Mesenchymal stem cell (in vitro differentiated cells and primary cell): ENCODE results near the gene ITGB2.
A peak's percentile ranks its signal among the peaks of the same experiment; 100 is the strongest.

Experiments
- DNase-seq: peaks from one replicate; pipeline ENCODE4 v3.0.0-alpha.2; 2013
- H2AFZ ChIP-seq: one replicate; pipeline ENCODE4 v1.6.1; 2013; ENCODE audit warnings: low read depth, mild to moderate bottlenecking, control low read depth, inconsistent platforms, low read length, moderate library complexity
- H2AK5ac ChIP-seq: 2 replicates; pipeline ENCODE4 v1.6.1; 2013; ENCODE audit warnings: low read length, moderate library complexity, mild to moderate bottlenecking, inconsistent platforms; ENCODE audit not compliant: severe bottlenecking
- H2BK120ac ChIP-seq: one replicate; pipeline ENCODE4 v1.6.1; 2013; ENCODE audit warnings: low read depth, mild to moderate bottlenecking, inconsistent platforms, low read length, moderate library complexity
- H2BK12ac ChIP-seq, 2 experiments: one replicate each; pipeline ENCODE4 v1.6.1; 2013; ENCODE audit warnings: inconsistent platforms in 2 of 2, low read length in 2 of 2, mild to moderate bottlenecking in 2 of 2, moderate library complexity in 2 of 2, control low read depth in 1 of 2
- H2BK15ac ChIP-seq: one replicate; pipeline ENCODE4 v1.6.1; 2013; ENCODE audit warnings: mild to moderate bottlenecking, low read depth, inconsistent platforms; ENCODE audit not compliant: poor library complexity, severe bottlenecking
- H2BK5ac ChIP-seq: 2 replicates; pipeline ENCODE4 v1.6.1; 2013; ENCODE audit warnings: low read depth, mild to moderate bottlenecking, low read length, control low read depth, inconsistent platforms; ENCODE audit not compliant: poor library complexity, severe bottlenecking
- H3K14ac ChIP-seq, 2 experiments: one replicate each; pipeline ENCODE4 v1.6.1; 2013; ENCODE audit warnings: inconsistent platforms in 2 of 2, low read length in 2 of 2, control low read depth in 1 of 2, mild to moderate bottlenecking in 1 of 2, moderate library complexity in 1 of 2
- H3K18ac ChIP-seq, 2 experiments: one replicate each; pipeline ENCODE4 v1.6.1; 2013; ENCODE audit warnings: inconsistent platforms in 2 of 2, low read length in 2 of 2, control low read depth in 1 of 2, low read depth in 1 of 2, mild to moderate bottlenecking in 1 of 2
- H3K23ac ChIP-seq, 2 experiments: one replicate each; pipeline ENCODE4 v1.6.1; 2013; ENCODE audit warnings: inconsistent platforms in 2 of 2, low read length in 2 of 2, mild to moderate bottlenecking in 2 of 2, moderate library complexity in 2 of 2, control low read depth in 1 of 2
- H3K27ac ChIP-seq: 2 replicates; pipeline ENCODE4 v1.5.1; 2013; ENCODE audit warnings: mild to moderate bottlenecking, moderate library complexity, low read length, control low read depth, inconsistent platforms; ENCODE audit not compliant: poor library complexity, severe bottlenecking
- H3K27me3 ChIP-seq, 2 experiments: 2 replicates each; pipeline versions ENCODE4 v1.6.1 to v1.7.0; 2013; ENCODE audit warnings: low read length in 2 of 2, mild to moderate bottlenecking in 2 of 2, moderate library complexity in 2 of 2, control low read depth in 1 of 2, inconsistent platforms in 1 of 2; ENCODE audit not compliant: control insufficient read depth in 1 of 2, insufficient read depth in 1 of 2
- H3K36me3 ChIP-seq, 2 experiments: 2 replicates each; pipeline versions ENCODE4 v1.6.1 to v1.7.0; 2013; ENCODE audit warnings: low read length in 2 of 2, control low read depth in 1 of 2, inconsistent platforms in 1 of 2, low read depth in 1 of 2, mild to moderate bottlenecking in 1 of 2; ENCODE audit not compliant: insufficient read depth in 2 of 2, control insufficient read depth in 1 of 2
- H3K4ac ChIP-seq, 2 experiments: one replicate each; pipeline ENCODE4 v1.6.1; 2013; ENCODE audit warnings: inconsistent platforms in 2 of 2, low read length in 2 of 2, mild to moderate bottlenecking in 2 of 2, moderate library complexity in 2 of 2, control low read depth in 1 of 2, low read depth in 1 of 2
- H3K4me1 ChIP-seq: 2 replicates; pipeline ENCODE4 v1.6.1; 2013; ENCODE audit warnings: low read depth, low read length, control low read depth; ENCODE audit not compliant: control insufficient read depth, insufficient read depth
- H3K4me2 ChIP-seq: 2 replicates; pipeline ENCODE4 v1.6.1; 2013; ENCODE audit warnings: low read length, mild to moderate bottlenecking, inconsistent platforms; ENCODE audit not compliant: poor library complexity, severe bottlenecking
- H3K4me3 ChIP-seq, 2 experiments: 2 replicates each; pipeline versions ENCODE4 v1.5.1 to v1.7.0; 2013; ENCODE audit warnings: low read length in 2 of 2, mild to moderate bottlenecking in 2 of 2, control low read depth in 1 of 2, low read depth in 1 of 2; ENCODE audit not compliant: insufficient read depth in 1 of 2
- H3K79me1 ChIP-seq: replicated peaks from 2 replicates; pipeline ENCODE4 v1.6.1; 2013; ENCODE audit warnings: mild to moderate bottlenecking, control low read depth, low read length, inconsistent platforms; ENCODE audit not compliant: poor library complexity, severe bottlenecking
- H3K9ac ChIP-seq: 2 replicates; pipeline ENCODE4 v1.7.0; 2013; ENCODE audit warnings: mild to moderate bottlenecking, low read length, moderate library complexity
- H3K9me3 ChIP-seq: 2 replicates; pipeline ENCODE4 v1.7.0; 2013; ENCODE audit warnings: mild to moderate bottlenecking, low read length; ENCODE audit not compliant: control insufficient read depth
- H4K8ac ChIP-seq: one replicate; pipeline ENCODE4 v1.6.1; 2013; ENCODE audit warnings: inconsistent platforms, mild to moderate bottlenecking, low read length, moderate library complexity
- H4K91ac ChIP-seq: one replicate; pipeline ENCODE4 v1.6.1; 2013; ENCODE audit warnings: mild to moderate bottlenecking, low read length, inconsistent platforms
- WGBS: methylation state at CpG from one replicate; pipeline ENCODE4 v1.1.7; 2013; ENCODE audit warnings: mixed read lengths; 5-methylcytosine and 5-hydroxymethylcytosine counted together

ITGB2 gene

GRCh38 chr21:44905016-44905727 is 15.5 kb downstream of the ITGB2 start:
- Histone ChIP-seq H3K23ac (no peak overlapping the region), H3K4me2 (no peak overlapping the region), H3K79me1 (no peaks in the 10 kb centered on the region), H2BK120ac (no peak overlapping the region), H2BK5ac (no peak overlapping the region), H3K14ac (no peak overlapping the region), H3K27me3 (peaks cover 55 to 75% of the 10 kb centered on the region in 2 experiments), H4K8ac (no peak overlapping the region), H3K4me3 (no peak overlapping the region), H3K9me3 (no peaks in the 10 kb centered on the region), H2AFZ (no peak overlapping the region), H3K9ac (no peak overlapping the region), H3K36me3 (no peaks in the 10 kb centered on the region), H3K18ac (no peak overlapping the region), H3K27ac (no peak overlapping the region), H3K4ac (no peak overlapping the region), H2BK15ac (no peak overlapping the region), H4K91ac (no peak overlapping the region), H2BK12ac (no peak overlapping the region), H2AK5ac (no peak overlapping the region), H3K4me1 (peaks cover 6% of the 10 kb centered on the region)
- WGBS, result 91% methylated on average over 22 of the region's 22 CpGs
- no peak for DNase-seq

GRCh38 chr21:44904141-44904923 is 16.4 kb downstream of the ITGB2 start:
- Histone ChIP-seq H3K9ac (no peak overlapping the region), H4K8ac (no peak overlapping the region), H3K18ac (no peak overlapping the region), H3K9me3 (no peaks in the 10 kb centered on the region), H3K27ac (no peak overlapping the region), H3K4me1 (peaks cover 6% of the 10 kb centered on the region), H4K91ac (no peak overlapping the region), H2AK5ac (no peak overlapping the region), H2BK5ac (no peak overlapping the region), H3K79me1 (no peaks in the 10 kb centered on the region), H3K27me3 (peaks cover 53 to 75% of the 10 kb centered on the region in 2 experiments), H2AFZ (no peak overlapping the region), H2BK12ac (no peak overlapping the region), H3K4me2 (no peak overlapping the region), H3K36me3 (no peaks in the 10 kb centered on the region), H2BK15ac (no peak overlapping the region), H2BK120ac (no peak overlapping the region), H3K4me3 (no peak overlapping the region), H3K23ac (no peak overlapping the region), H3K4ac (no peak overlapping the region), H3K14ac (peak overlapping the region in 1 of 2 experiments; percentile 57)
- 92% methylated on average over 14 of the region's 14 CpGs for WGBS
- DNase-seq, result no peak

GRCh38 chr21:44903689-44904088 is 17.0 kb downstream of the ITGB2 start:
- Histone ChIP-seq H3K4me2 (no peak overlapping the region), H3K18ac (no peak overlapping the region), H2AFZ (no peak overlapping the region), H3K79me1 (no peaks in the 10 kb centered on the region), H3K27me3 (peaks cover 52 to 75% of the 10 kb centered on the region in 2 experiments), H3K23ac (no peak overlapping the region), H4K91ac (no peak overlapping the region), H3K9ac (no peak overlapping the region), H2AK5ac (no peak overlapping the region), H2BK15ac (no peak overlapping the region), H2BK5ac (no peak overlapping the region), H4K8ac (no peak overlapping the region), H3K9me3 (no peaks in the 10 kb centered on the region), H3K4me3 (no peak overlapping the region), H3K4me1 (peaks cover 6% of the 10 kb centered on the region), H3K4ac (no peak overlapping the region), H3K36me3 (no peaks in the 10 kb centered on the region), H3K27ac (no peak overlapping the region), H3K14ac (no peak overlapping the region), H2BK120ac (no peak overlapping the region), H2BK12ac (no peak overlapping the region)
- no peak for DNase-seq
- WGBS, result 89% methylated on average over 22 of the region's 22 CpGs

GRCh38 chr21:44903050-44903685 is 17.5 kb downstream of the ITGB2 start:
- Histone ChIP-seq H3K9ac (no peak overlapping the region), H3K36me3 (no peaks in the 10 kb centered on the region), H3K4ac (no peak overlapping the region), H3K79me1 (no peaks in the 10 kb centered on the region), H2AFZ (no peak overlapping the region), H4K8ac (no peak overlapping the region), H2BK15ac (no peak overlapping the region), H3K23ac (no peak overlapping the region), H3K27ac (no peak overlapping the region), H3K4me3 (no peak overlapping the region), H2BK120ac (no peak overlapping the region), H4K91ac (no peak overlapping the region), H2BK12ac (no peak overlapping the region), H3K4me2 (no peak overlapping the region), H2AK5ac (no peak overlapping the region), H3K27me3 (peaks cover 52 to 76% of the 10 kb centered on the region in 2 experiments), H3K14ac (no peak overlapping the region), H3K18ac (no peak overlapping the region), H3K4me1 (peaks cover 6% of the 10 kb centered on the region), H2BK5ac (no peak overlapping the region), H3K9me3 (no peaks in the 10 kb centered on the region)
- 93% methylated on average over 18 of the region's 18 CpGs for WGBS
- DNase-seq, result no peak
